ENCODE results near the gene SPINK8.

DNA sequence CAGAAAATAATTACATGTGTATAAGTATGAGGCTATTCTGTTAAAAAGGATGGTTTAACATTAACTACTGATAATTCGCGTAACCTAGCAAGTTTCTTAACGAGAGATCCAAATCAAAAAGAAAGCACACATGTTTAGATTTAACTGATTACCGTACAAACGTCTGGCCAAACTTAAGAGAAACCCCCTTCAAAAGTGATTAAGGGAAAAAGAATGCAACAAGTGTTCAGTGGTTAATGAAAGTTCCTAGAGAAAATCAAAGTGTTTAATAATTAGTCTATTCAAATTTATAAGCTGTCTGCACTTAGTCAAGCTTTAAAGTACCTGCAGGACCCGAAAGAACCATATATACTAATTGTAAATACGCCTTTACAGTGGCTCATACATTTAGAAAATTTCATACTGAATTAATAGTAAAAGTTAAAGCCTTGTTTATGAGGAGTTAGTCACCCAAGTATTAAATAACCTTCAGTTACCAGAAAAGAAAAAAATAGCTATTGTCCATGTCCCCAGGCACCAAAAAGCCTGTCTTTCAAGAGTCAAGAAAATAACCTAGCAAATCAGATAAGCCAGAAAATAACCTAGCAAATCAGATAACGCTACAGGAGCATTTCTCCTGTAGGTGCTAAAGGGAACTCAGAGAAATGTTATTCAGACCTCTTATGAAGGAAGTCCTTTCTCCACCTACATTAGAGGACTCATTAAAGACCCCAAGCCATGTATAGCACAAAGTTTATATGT, 58.0 kb downstream of the SPINK8 start:
- TF ChIP-seq, protein P1, sequence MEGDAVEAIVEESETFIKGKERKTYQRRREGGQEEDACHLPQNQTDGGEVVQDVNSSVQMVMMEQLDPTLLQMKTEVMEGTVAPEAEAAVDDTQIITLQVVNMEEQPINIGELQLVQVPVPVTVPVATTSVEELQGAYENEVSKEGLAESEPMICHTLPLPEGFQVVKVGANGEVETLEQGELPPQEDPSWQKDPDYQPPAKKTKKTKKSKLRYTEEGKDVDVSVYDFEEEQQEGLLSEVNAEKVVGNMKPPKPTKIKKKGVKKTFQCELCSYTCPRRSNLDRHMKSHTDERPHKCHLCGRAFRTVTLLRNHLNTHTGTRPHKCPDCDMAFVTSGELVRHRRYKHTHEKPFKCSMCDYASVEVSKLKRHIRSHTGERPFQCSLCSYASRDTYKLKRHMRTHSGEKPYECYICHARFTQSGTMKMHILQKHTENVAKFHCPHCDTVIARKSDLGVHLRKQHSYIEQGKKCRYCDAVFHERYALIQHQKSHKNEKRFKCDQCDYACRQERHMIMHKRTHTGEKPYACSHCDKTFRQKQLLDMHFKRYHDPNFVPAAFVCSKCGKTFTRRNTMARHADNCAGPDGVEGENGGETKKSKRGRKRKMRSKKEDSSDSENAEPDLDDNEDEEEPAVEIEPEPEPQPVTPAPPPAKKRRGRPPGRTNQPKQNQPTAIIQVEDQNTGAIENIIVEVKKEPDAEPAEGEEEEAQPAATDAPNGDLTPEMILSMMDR (IDR thresholded peaks at IDR 0.05; ENCODE audit: borderline replicate concordance, extremely low read depth, low read length, poor library complexity, severe bottlenecking) = no peak
- no peak for TF ChIP-seq EZH2 (IDR thresholded peaks at IDR 0.05; ENCODE audit: borderline replicate concordance, low read depth, low read length, severe bottlenecking)
